ENCODE measurements around the gene TAGLN.

The TAGLN gene

DNA sequence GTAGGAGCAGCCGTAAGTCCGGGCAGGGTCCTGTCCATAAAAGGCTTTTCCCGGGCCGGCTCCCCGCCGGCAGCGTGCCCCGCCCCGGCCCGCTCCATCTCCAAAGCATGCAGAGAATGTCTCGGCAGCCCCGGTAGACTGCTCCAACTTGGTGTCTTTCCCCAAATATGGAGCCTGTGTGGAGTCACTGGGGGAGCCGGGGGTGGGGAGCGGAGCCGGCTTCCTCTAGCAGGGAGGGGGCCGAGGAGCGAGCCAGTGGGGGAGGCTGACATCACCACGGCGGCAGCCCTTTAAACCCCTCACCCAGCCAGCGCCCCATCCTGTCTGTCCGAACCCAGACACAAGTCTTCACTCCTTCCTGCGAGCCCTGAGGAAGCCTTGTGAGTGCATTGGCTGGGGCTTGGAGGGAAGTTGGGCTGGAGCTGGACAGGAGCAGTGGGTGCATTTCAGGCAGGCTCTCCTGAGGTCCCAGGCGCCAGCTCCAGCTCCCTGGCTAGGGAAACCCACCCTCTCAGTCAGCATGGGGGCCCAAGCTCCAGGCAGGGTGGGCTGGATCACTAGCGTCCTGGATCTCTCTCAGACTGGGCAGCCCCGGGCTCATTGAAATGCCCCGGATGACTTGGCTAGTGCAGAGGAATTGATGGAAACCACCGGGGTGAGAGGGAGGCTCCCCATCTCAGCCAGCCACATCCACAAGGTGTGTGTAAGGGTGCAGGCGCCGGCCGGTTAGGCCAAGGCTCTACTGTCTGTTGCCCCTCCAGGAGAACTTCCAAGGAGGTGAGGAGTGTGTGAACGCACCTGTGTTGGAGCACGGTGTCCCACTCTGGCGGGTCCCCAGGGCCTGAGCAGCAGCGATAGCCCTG is at the start of gene TAGLN:
Gene TAGLN (plus strand): TSS at position 318 of the 863 bp plus-strand sequence. CDS start 3,644 bp downstream, outside the sequence.
- DNase-seq (ENCODE audit: low spot score): no peak

DNA sequence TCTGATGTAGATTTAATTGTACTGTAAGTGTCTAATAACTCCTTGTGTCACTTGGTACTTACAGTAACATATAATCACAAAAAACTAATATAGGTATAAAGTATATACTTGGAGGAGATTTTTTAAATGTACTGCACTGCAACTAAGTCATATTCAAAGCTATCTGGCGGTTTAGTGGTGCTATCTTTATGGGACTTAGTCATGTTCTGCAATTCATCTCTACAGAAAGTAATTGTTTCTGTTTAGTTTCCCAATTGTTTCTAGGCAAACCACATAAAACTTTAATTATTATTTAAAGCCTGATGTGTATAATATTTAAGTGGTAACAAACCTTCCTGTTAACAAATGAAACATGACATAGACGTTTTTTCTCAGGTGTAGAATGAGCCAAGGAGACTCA is 47.1 kb upstream of the TAGLN start:
- DNase-seq (ENCODE audit: low spot score): no peak

GRCh38 chr11:117154468-117154867 is 44.7 kb upstream of the TAGLN start:
- DNase-seq (ENCODE audit: low spot score): no peak

DNA sequence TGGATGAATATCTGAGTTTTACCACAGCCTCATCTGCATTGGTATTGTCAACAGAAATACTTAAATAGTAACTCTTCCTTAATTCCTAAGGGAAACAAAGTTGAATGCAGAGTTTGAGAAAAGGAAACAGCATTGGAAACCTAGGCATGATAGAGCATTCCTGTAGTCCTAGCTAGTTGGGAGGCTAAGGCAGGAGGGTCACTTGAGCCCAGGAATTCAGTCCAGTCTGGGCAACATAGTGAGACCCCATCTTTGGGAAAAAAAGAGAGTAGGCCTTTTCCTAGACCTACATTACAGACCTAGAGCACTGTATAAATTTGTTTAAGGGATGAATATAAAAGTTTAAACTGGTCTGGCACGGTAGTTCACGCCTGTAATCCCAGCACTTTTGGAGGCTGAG is 41.7 kb upstream of the TAGLN start:
- DNase-seq (ENCODE audit: low spot score): no peak

GRCh38 chr11:117159892-117160291 is 39.3 kb upstream of the TAGLN start:
- DNase-seq (ENCODE audit: low spot score): no peak

- no peak for DNase-seq (ENCODE audit: low spot score)
Measured at GRCh38 chr11:117160826-117161225, 38.3 kb upstream of the TAGLN start.

- no peak for DNase-seq (ENCODE audit: low spot score)
Measured at GRCh38 chr11:117166491-117166890, 32.7 kb upstream of the TAGLN start.

DNA sequence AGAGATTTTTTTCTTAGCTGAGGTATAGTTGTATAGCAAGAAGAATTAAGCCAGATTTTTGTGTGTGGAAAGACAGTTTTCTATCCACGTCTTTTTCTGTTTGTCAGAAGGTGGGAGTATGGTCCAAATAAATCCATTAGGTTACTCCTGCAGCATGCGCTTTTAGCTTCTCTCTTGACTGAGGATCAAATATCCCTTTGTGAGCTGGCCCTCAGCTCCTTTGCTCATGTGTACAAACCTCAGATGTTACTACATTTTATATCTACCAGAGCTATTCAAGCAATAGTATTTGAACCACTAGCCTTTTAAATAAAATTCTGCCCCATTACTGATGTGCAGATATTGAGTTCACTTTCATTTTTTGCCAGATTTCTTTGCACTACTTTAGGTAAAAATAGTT is 29.4 kb upstream of the TAGLN start:
- DNase-seq (ENCODE audit: low spot score): no peak

DNA sequence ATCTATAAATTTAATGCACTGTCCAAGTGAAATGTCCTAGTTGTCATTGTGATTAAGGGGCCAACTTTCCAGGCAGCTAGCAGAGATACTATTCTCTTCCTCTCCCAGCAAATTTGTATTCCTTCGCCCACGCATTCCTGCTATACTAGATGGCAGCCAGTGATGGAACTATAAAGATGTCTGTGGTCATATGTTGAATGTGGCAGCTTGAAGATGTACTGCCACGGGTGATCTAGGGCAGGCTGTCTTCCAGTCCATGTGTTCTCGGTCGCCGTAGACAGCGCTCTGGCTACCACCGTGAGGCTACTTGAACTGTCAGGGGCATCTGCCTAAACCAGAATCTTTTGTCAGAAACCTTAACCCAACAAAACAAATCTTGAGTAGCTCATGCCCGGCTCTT is 29.0 kb upstream of the TAGLN start:
- no peak for DNase-seq (ENCODE audit: low spot score)

DNA sequence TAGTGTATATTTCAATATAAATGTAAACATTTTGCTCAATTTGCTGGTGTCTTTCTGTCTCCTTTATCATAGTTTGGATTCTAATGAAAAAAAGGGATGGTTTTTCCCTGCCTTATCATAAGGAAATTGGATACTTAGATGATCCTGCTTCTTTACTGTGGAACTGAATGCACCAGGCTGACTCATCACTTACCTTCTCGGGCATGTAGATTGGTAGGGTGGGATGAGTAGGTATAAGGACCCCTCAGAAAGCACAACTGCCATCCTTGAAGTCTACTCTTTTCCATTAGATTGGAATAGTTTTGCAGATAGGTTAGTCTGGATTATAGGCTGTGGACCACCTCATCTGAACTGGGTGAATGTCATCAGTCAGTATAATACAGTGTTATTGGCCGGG is 28.2 kb upstream of the TAGLN start:
- no peak for DNase-seq (ENCODE audit: low spot score)

- DNase-seq (ENCODE audit: low spot score): no peak
Measured at GRCh38 chr11:117171404-117172061, 27.6 kb upstream of the TAGLN start.

- no peak for DNase-seq (ENCODE audit: low spot score)
Measured at GRCh38 chr11:117172724-117173421, 26.3 kb upstream of the TAGLN start.

- peak; percentile 83 for DNase-seq (ENCODE audit: low spot score)
Measured at GRCh38 chr11:117175104-117175503, 24.1 kb upstream of the TAGLN start.

- no peak for DNase-seq (ENCODE audit: low spot score)
Measured at GRCh38 chr11:117175781-117176180, 23.4 kb upstream of the TAGLN start.

DNA sequence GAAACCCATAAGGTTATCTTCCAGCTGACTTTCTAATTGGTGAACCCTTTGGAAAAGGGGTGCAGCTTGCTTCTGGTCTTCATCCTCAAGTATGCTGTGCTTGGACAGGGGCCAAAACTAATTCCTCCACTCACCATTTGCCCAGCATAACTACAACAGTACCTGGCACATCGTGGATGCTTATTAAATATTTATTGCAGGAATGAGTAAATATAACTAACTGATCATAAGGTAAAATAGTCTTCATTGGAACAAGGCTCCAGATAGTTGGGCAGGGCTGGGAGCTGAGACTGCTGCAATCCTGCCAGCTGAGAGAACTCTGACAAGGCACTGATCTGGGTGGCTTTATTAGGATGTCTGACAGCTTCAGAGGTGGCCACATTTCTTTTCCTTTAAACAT is 23.0 kb upstream of the TAGLN start:
- no peak for DNase-seq (ENCODE audit: low spot score)

DNA sequence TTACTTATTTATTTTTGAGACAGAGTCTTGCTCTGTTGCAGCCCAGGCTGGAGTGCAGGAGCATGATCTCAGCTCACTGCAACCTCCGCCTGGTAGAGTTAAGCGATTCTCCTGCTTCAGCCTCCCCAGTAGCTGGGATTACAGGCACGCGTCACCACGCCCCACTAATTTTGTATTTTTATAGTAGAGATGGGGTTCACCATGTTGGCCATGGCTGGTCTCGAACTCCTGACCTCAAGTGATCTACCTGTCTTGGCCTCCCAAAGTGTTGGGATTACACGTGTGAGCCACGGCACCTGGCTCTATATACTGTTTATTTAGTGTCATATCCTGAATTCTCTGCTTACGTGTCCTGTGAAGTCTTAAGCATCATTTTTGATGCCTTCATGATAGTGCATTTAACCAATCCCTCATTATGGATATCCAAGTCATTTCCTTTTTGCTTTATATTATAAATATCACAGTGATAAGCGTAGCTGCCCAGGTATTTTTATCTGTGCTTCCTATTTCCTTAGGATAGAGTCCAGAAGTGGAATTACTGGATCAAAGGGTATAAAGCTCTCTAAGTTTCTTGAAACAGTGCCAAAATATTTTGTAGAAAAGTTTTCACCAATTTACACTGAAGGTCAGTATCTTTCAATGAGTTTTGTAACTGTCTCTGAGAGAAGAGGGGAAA is 21.5 kb upstream of the TAGLN start:
- no peak for DNase-seq (ENCODE audit: low spot score)

DNA sequence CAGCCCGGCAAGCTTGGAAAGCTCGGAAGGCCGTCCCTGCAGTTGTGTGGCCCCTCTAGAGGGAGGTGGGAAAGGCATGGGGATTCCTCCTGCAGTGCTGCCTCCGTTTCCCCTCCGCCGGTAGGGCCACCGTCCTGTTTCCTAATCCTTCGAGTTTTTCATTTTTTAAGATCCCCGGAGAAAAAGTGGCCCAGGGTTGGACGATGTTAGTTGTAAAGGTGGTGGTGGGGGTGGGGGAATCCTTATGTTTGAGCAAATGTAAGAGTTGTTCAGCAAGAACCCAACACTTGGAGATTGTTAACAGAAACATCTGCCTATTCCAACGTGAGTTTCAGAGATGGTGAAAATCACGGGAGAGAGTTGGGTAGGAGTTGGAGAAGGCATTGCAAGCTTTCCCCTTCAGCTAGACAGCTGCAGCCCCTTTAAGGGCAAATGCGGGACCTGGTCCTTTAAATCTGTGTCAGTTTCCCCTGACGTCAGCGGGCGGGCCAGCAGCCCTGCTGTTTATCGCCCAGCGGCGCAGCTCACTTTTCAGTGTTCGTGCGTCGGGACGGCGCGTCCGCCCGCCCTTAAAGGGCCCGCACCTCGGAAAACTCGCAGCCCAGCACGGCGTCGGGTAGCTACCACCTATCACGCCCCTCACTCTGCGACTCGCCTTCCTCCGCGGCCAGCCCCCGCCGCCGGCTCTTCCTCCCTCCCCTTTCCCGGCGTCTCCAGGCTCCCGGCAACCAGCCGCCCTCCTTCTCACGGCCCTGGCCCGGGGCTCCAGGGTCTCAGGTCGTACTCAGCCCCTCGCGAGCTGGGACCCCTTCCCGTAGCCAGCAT is 20.7 kb upstream of the TAGLN start, which contains the start of gene SIDT2:
Gene SIDT2 (plus strand): TSS at position 534 of the 825 bp plus-strand sequence. CDS start 521 bp downstream, outside the sequence.
- peak; percentile 93 for DNase-seq (ENCODE audit: low spot score)

- DNase-seq (ENCODE audit: low spot score): peak; percentile 29
Measured at GRCh38 chr11:117179048-117179999, 19.8 kb upstream of the TAGLN start.

- DNase-seq (ENCODE audit: low spot score): no peak
Measured at GRCh38 chr11:117180020-117180419, 19.1 kb upstream of the TAGLN start.
